CD14-positive monocyte (primary cell): ENCODE data around the gene USP17L15. TPM values are rescaled to one million over a fixed set of nuclear protein-coding genes. Genes with fewer than 3 reads are reported as not detected.
"Not testable (repeated sequence)": the region's sequence is repeated elsewhere in the genome, so short reads cannot be mapped to it uniquely, and the experiment has no call there.

Source experiments
- DNase-seq, 3 donors: peaks; one replicate each; pipeline ENCODE4 v3.0.0-alpha.2; 2011 to 2022
- H2AFZ ChIP-seq: 2 replicates; pipeline ENCODE4 v1.6.0; 2012; ENCODE audit warnings: mild to moderate bottlenecking, low read depth, low read length, inconsistent platforms; ENCODE audit not compliant: insufficient read depth, poor library complexity, severe bottlenecking
- H3K27ac ChIP-seq, 2 donors: 1 replicate in 1 of 2; 2 replicates in 1 of 2; pipeline ENCODE4 v1.5.1; 2012 to 2013; ENCODE audit warnings: low read length in 2 of 2, control low read depth in 1 of 2, inconsistent platforms in 1 of 2, low read depth in 1 of 2, mild to moderate bottlenecking in 1 of 2
- H3K27me3 ChIP-seq, 2 donors: one replicate each; pipeline versions ENCODE4 v1.6.0 to v1.6.1; 2011 to 2013; ENCODE audit warnings: low read length in 2 of 2; ENCODE audit not compliant: control insufficient read depth in 2 of 2, insufficient read depth in 2 of 2
- H3K36me3 ChIP-seq, 2 donors: replicated peaks in 1 of 2; 1 replicate in 1 of 2; 2 replicates in 1 of 2; pipeline versions ENCODE4 v1.5.1 to v1.6.1; 2012 to 2013; ENCODE audit warnings: low read length in 2 of 2, control low read depth in 1 of 2, inconsistent platforms in 1 of 2, mild to moderate bottlenecking in 1 of 2; ENCODE audit not compliant: insufficient read depth in 2 of 2, control insufficient read depth in 1 of 2
- H3K4me1 ChIP-seq, 2 donors: 1 replicate in 1 of 2; 2 replicates in 1 of 2; pipeline versions ENCODE4 v1.5.1 to v1.6.1; 2012 to 2013; ENCODE audit warnings: low read length in 2 of 2, control low read depth in 1 of 2, inconsistent platforms in 1 of 2, mild to moderate bottlenecking in 1 of 2, moderate library complexity in 1 of 2; ENCODE audit not compliant: insufficient read depth in 2 of 2, control insufficient read depth in 1 of 2
- H3K4me2 ChIP-seq: replicated peaks from 2 replicates; pipeline ENCODE3; 2012; ENCODE audit warnings: low read length, moderate library complexity, mild to moderate bottlenecking; ENCODE audit not compliant: poor library complexity, severe bottlenecking; ENCODE audit errors: extremely low read depth
- H3K4me3 ChIP-seq, 3 experiments: fragments of 200-600 bp in 1 of 3; sonication (generic) in 1 of 3; replicated peaks in 1 of 3; 1 replicate in 2 of 3; 2 replicates in 1 of 3; pipeline ENCODE4 v1.5.1; 2011 to 2013; ENCODE audit warnings: low read length in 3 of 3, mild to moderate bottlenecking in 3 of 3, control low read depth in 2 of 3, low read depth in 2 of 3, inconsistent platforms in 1 of 3, moderate library complexity in 1 of 3
- H3K79me2 ChIP-seq: 2 replicates; pipeline ENCODE4 v1.6.0; 2012; ENCODE audit warnings: mild to moderate bottlenecking, control low read depth, inconsistent platforms, low read length, moderate library complexity; ENCODE audit not compliant: insufficient read depth
- H3K9ac ChIP-seq: 2 replicates; pipeline ENCODE4 v1.6.0; 2017; ENCODE audit warnings: low read length, mild to moderate bottlenecking; ENCODE audit not compliant: insufficient read depth, poor library complexity, severe bottlenecking
- H3K9me3 ChIP-seq, 2 donors: replicated peaks in 1 of 2; 1 replicate in 1 of 2; 2 replicates in 1 of 2; pipeline versions ENCODE4 v1.5.1 to v1.6.1; 2012 to 2013; ENCODE audit warnings: low read length in 2 of 2, control low read depth in 1 of 2; ENCODE audit not compliant: control insufficient read depth in 1 of 2, insufficient read depth in 1 of 2
- H4K20me1 ChIP-seq: 2 replicates; pipeline ENCODE4 v1.6.0; 2012; ENCODE audit warnings: mild to moderate bottlenecking, low read length, control low read depth, moderate library complexity; ENCODE audit not compliant: insufficient read depth
- H3K27ac Mint-ChIP-seq, 7 donors: one replicate each; pipeline ENCODE4 v1.8.0; 2020; ENCODE audit warnings: mild to moderate bottlenecking in 7 of 7, mixed read lengths in 7 of 7, moderate library complexity in 6 of 7, inconsistent platforms in 2 of 7
- H3K27me3 Mint-ChIP-seq, 3 donors: one replicate each; pipeline ENCODE4 v1.8.0; 2021 to 2022; ENCODE audit warnings: low read depth in 3 of 3, mild to moderate bottlenecking in 3 of 3, mixed read lengths in 3 of 3, moderate library complexity in 3 of 3, inconsistent platforms in 1 of 3
- H3K36me3 Mint-ChIP-seq, 2 donors: one replicate each; pipeline ENCODE4 v1.8.0; 2020; ENCODE audit warnings: mixed read lengths in 2 of 2, inconsistent platforms in 1 of 2, mild to moderate bottlenecking in 1 of 2
- H3K4me1 Mint-ChIP-seq: one replicate; pipeline ENCODE4 v1.8.0; 2020; ENCODE audit warnings: mild to moderate bottlenecking, mixed read lengths
- H3K4me3 Mint-ChIP-seq, 2 donors: one replicate each; pipeline ENCODE4 v1.8.0; 2020; ENCODE audit warnings: mild to moderate bottlenecking in 2 of 2, mixed read lengths in 2 of 2, moderate library complexity in 1 of 2
- H3K9me3 Mint-ChIP-seq, 7 donors: one replicate each; pipeline ENCODE4 v1.8.0; 2020 to 2022; ENCODE audit warnings: mixed read lengths in 7 of 7, mild to moderate bottlenecking in 6 of 7, moderate library complexity in 6 of 7, inconsistent platforms in 2 of 7
- WGBS: methylation state at CpG from one replicate; pipeline ENCODE4 v1.1.5; 2013; ENCODE audit warnings: missing lambda C conversion rate; ENCODE audit not compliant: insufficient coverage; 5-methylcytosine and 5-hydroxymethylcytosine counted together
- intact Hi-C, 2 donors: fragments of 100-400 bp; cut with micrococcal nuclease; formaldehyde crosslinking; loops; one replicate each; pipeline versions ENCODE4 v1.15.0 to v1.15.1; 2023
- polyA plus RNA-seq, 3 donors: library from polyadenylated mRNA; depleted of rRNA in 1 of 3; unstranded in 2 of 3; stranded (reverse) in 1 of 3; fragments of 300-500 nt in 2 of 3; fragments of >200 nt in 1 of 3; fragmentation: Illumina TruSeq in 2 of 3; gene quantifications; 1 replicate in 2 of 3; 2 replicates in 1 of 3; pipeline ENCODE4 v1.2.3, GENCODE V29; 2012 to 2021

USP17L15 gene
- polyA plus RNA-seq, 3 donors = not detected

- H3K9ac ChIP-seq, H3K27me3 ChIP-seq, DNase-seq, H2AFZ ChIP-seq, H3K79me2 ChIP-seq, H3K27ac Mint-ChIP-seq, H3K9me3 Mint-ChIP-seq, H3K4me3 Mint-ChIP-seq, H3K9me3 ChIP-seq, H3K27me3 Mint-ChIP-seq, H4K20me1 ChIP-seq, H3K27ac ChIP-seq, H3K4me1 ChIP-seq, intact Hi-C loops, H3K36me3 Mint-ChIP-seq, H3K4me2 ChIP-seq, H3K4me1 Mint-ChIP-seq, H3K4me3 ChIP-seq, H3K36me3 ChIP-seq: not testable (repeated sequence)
- no CpG with 5 or more reads among the region's 13 CpGs for WGBS
Observed at GRCh38 chr4:9219852-9220251, 14.3 kb upstream of the USP17L15 start, which contains the start of gene USP17L12. Gene USP17L12, plus strand, starts transcription at chr4:9220152. Its CDS starts 0 bp downstream, at chr4:9220152.

GRCh38 chr4:9224596-9224995 is 9.6 kb upstream of the USP17L15 start, which contains the start of gene USP17L13:
Gene USP17L13, plus strand, starts transcription at chr4:9224896. Its CDS starts 0 bp downstream, at chr4:9224896.
- H3K4me2 ChIP-seq, H3K4me1 Mint-ChIP-seq, H3K4me3 ChIP-seq, H2AFZ ChIP-seq, H3K27me3 ChIP-seq, H3K27me3 Mint-ChIP-seq, H3K79me2 ChIP-seq, DNase-seq, H3K36me3 Mint-ChIP-seq, H3K36me3 ChIP-seq, H3K27ac Mint-ChIP-seq, H3K9ac ChIP-seq, H3K27ac ChIP-seq, H3K9me3 Mint-ChIP-seq, H3K9me3 ChIP-seq, H3K4me1 ChIP-seq, H4K20me1 ChIP-seq, intact Hi-C loops, H3K4me3 Mint-ChIP-seq: not testable (repeated sequence)
- no CpG with 5 or more reads among the region's 14 CpGs for WGBS

DNA sequence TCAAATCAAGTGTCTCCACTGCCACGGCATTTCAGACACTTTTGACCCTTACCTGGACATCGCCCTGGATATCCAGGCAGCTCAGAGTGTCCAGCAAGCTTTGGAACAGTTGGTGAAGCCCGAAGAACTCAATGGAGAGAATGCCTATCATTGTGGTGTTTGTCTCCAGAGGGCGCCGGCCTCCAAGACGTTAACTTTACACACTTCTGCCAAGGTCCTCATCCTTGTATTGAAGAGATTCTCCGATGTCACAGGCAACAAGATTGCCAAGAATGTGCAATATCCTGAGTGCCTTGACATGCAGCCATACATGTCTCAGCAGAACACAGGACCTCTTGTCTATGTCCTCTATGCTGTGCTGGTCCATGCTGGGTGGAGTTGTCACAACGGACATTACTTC is 3.9 kb upstream of the USP17L15 start:
- intact Hi-C loops, H3K27ac Mint-ChIP-seq, H3K4me2 ChIP-seq, H3K27ac ChIP-seq, DNase-seq, H2AFZ ChIP-seq, H3K27me3 ChIP-seq, H3K4me3 Mint-ChIP-seq, H3K36me3 Mint-ChIP-seq, H3K9ac ChIP-seq, H3K36me3 ChIP-seq, H3K4me3 ChIP-seq, H3K4me1 Mint-ChIP-seq, H3K79me2 ChIP-seq, H3K9me3 ChIP-seq, H3K27me3 Mint-ChIP-seq, H3K4me1 ChIP-seq, H3K9me3 Mint-ChIP-seq, H4K20me1 ChIP-seq: not testable (repeated sequence)
- no CpG with 5 or more reads among the region's 8 CpGs for WGBS

- H3K9me3 Mint-ChIP-seq, H3K4me2 ChIP-seq, H3K36me3 ChIP-seq, H3K9ac ChIP-seq, H2AFZ ChIP-seq, H3K27ac ChIP-seq, H3K9me3 ChIP-seq, H3K4me3 ChIP-seq, H3K4me1 ChIP-seq, H3K27me3 ChIP-seq, H3K36me3 Mint-ChIP-seq, H3K27me3 Mint-ChIP-seq, H3K4me3 Mint-ChIP-seq, H3K4me1 Mint-ChIP-seq, H4K20me1 ChIP-seq, H3K79me2 ChIP-seq, intact Hi-C loops: not testable (repeated sequence)
- H3K27ac Mint-ChIP-seq = peak overlapping the region in 1 of 7 donors; percentile 3
- no CpG with 5 or more reads among the region's 12 CpGs for WGBS
- peak in 1 of 3 donors; percentile 0 for DNase-seq
Observed at GRCh38 chr4:9238461-9238860, 4.3 kb downstream of the USP17L15 start.
